Activated CD4-positive, alpha-beta T cell treated with anti-CD3 and anti-CD28 coated beads for 24 hours (primary cell): ENCODE results near the gene GALNT12.

Experiments used
- DNase-seq, 2 donors: peaks; one replicate each; pipeline ENCODE4 v3.0.0-alpha.2; 2020; ENCODE audit warnings: low read depth in 2 of 2

Gene GALNT12

DNA sequence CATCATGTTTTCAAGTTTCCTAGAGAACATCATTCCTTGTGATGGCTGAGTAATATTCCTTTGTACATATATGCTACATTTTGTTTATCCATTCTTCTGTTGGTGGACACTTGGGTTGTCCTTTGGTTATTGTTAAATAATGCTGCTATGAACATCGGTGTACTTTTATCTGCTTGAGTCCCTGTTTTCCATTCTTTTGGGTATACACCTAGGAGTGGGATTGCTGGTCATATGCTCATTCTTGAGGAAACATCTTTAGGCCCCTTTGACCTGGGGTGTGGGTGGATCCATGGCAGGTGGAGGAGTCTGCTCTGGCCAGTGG is 25.3 kb downstream of the GALNT12 start:
- DNase-seq = no peak

DNA sequence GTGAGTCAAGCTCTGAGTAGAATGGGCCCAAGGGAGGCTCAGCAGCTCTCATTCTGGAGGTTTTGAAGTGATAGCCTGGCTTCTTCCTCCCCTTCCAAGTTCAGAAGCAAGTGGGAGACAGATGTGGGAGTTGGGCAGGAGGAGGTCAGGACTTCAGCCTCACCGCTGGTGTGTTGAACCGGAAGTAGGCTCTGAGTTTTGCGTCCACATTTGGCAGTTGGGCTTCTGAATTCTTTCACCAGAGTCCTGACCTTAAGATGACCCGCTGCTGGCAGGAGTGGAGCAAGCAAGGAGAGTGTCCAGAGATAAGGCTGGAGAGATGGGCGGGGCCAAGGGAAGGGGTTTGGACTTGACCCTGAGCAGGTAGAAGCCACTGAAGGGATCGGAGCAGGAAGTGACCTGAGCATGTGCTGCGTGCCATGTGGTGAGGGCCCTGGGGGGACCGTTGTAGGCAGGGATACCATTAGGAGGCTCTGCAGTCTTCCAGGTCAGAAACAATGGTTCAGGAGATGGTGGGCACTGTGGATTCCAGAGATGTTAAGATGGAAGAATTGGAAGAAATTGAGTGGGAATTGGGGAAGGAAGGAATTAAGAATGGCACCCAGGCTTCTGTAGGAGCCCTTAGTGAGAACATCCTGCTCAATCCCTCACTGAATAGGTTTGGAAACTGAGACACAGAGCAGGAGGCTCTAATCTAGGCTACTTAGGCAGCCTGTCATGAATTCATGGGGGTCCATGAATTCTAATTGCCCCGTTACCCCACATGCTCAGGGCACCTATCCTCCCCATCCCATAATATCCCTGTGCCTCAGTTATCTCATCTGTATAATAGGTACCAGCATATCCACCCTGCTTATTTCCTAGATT is 25.9 kb downstream of the GALNT12 start:
- no peak for DNase-seq

DNA sequence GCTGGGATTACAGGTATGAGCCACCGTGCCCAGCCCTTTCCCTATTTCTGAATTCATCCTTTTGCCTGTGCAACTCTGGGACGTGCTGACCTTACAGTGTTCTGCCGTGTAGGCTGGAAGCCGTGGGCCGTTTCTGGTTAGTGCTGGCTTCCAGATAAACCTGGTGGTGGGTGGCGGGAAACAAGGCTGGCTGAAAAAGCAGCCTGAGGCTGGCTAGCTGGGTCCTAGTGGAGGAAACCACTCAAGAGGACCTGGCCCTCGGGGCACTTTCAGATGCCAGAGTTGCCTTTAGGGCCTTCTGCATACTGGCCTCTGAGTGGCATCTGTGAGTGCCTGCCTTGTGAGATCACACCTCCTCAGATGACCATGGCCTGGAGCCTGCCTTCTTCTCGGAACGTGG is 26.9 kb downstream of the GALNT12 start:
- DNase-seq = no peak

DNA sequence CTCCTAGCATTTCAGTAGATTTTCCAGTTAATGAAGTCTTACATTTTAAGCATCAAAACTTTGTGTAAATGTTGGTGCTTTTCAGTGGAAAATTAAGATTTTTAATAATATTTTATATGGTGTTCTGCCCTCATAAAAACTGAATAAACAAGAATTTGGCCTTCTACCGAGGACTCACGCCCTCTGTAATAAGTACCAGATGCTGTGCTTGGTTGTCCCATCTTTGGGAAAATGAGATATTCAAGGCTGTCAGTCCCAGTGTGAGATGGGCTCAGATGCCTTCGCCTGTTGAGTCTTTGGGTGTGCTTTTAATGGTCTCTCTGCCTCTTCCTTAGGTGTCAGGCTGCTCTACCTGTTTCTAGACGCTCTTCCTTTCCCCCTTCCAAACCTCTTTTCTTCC is 28.7 kb downstream of the GALNT12 start:
- DNase-seq = no peak

DNA sequence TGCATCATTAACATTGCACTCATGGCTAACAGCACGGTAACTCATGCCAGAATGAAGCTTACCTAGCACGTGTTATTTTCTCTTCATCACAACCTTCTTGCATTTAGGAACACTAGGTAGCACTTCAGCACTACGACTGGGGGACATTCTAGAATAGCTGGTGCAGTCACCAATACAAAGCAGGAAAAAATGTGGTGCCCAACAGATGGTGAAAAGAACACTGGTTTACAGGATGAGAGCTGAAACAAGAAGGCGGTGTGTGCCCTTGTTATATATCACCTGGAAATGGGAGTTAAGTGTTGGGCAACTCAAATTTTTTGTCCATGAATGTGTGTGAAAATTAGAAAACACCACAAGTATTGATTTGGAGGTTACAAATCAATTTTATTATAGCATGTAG is 30.0 kb downstream of the GALNT12 start:
- DNase-seq = no peak

DNA sequence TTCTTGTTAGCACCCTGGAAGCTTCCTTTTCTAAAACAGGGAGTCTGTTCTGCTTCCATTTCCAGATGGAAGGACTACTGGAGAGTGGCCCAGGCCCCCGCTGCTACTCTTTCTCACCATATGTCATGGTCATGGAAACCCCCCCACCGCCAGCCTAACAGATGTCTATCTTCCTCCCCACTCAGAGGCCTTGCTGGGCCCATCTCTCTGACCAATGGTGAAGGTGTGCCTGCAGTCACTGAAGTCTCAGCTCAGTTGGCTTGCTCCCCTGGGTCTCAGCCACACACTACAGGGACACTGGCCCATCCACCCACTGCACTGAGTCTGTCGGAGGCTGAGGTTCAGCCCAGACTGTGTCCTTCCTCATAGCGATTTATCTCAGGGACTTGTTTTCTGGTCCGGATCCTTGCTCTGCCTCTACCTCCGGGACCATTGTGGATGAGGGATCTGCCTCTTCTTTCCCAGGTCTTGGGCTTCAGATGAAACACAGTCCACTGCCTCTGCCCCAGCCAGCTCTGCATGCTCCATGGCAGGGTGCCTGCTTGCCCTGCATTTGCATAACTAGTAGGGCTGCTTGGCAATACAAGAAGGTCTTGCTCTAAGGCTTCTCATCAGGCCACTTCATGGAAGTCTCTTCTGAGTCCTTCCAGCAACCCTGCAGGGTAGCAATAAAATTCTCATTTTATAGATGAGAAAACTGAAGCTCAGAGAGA is 30.8 kb downstream of the GALNT12 start:
- no peak for DNase-seq

DNA sequence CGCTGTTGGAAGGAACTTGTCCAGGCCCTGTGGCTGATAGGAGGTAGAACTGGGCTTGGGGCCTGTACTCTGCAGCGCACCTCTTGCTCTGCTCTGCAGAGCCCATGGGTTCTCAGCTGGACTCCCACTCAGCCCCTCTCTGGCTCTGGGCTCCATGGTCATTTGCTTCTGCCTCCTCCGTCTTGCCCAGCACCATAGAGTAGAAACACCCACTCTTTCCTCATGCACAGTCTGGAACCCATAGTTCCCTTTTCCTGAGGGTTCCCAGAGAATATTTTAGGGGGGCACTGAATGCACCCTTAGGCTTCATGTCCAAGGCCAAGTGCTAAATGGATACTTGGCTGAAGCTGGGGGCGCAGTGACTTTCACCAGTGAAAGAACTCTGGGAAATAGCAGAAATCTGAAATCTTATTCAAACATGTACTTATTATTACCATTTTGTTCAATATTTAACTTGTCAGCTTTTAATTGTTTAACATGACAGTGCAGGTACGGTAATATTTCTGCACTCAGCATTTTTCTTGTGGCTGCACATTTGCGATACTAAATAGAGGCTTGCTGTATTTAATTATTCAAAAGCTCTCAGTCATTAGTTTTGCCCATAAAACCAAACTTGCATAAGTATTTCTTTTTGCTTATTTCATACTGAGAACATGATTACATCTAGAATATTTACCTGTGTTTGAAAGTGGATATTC is 31.5 kb downstream of the GALNT12 start:
- DNase-seq = no peak

DNA sequence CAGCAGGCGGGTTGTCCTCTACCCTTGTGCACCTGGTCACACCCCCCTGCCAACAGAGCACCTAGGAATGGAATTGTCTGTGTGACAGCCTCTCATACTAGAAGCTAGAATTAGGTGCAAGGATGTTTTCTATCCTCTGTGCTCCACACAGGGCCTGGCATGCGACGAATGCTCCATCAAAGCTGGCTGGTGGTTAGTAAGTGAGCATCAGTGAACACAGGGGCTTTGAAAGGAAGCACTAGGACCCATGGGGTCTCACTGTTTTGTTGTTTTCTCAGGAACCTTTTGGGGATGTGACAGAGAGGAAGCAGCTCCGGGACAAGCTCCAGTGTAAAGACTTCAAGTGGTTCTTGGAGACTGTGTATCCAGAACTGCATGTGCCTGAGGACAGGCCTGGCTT is 32.3 kb downstream of the GALNT12 start:
- DNase-seq = no peak

DNA sequence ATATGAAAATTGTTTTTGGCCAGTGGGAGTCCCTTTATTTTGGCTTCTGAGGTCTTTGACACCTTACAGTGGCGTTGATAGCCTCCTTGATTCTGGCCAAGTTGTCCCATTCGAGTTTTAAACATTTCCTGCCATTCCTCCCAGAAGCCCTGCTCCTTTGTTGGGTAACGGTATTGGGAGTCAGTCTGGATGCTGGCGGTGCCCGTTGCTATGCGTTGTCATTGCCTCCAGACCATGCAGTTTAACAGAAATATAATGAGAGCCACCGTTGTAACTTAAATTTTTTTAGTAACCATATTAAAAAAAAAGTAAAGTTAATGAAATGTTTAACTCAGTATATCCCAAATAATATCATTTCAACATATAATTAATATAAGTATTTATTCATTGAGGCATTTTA is 35.0 kb downstream of the GALNT12 start:
- DNase-seq = no peak

DNA sequence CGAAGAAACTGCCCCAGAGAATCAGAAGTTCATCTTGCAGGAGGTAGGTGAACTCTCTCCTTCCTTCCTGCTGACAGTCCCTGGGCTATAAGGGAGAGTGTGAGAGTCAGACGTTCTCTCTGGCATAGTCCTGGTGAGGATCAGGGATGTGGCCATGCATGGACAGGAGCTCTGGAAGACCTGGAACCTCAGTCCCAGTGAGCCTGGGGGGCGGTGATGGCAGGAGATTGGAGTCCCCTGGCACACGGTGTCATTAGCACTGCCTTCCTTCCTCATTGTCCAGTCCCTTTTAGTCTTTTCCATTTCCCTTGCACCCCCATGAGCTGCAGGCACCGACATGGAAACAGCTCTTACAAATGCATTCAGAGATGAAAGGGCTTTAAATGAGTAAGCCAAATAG is 38.6 kb downstream of the GALNT12 start:
- no peak for DNase-seq

DNA sequence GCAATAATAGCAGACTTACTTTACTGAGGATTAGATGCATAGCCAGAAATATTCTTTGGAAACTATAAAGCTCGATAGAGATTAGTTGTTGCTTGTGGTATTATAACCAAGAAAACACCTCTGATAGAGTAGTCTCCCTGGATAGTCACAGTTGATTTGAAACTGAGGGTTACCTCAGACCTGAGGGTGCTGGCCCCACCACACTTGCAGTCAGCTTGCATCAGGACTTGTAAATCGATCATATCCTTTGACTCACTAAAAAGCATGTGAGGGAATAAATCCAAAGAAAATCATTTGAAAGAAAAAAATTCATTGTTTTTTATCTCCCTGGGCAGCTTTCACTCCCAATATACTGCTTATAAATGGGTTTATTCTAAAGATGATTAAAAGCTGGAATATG is 39.4 kb downstream of the GALNT12 start:
- DNase-seq = no peak

DNA sequence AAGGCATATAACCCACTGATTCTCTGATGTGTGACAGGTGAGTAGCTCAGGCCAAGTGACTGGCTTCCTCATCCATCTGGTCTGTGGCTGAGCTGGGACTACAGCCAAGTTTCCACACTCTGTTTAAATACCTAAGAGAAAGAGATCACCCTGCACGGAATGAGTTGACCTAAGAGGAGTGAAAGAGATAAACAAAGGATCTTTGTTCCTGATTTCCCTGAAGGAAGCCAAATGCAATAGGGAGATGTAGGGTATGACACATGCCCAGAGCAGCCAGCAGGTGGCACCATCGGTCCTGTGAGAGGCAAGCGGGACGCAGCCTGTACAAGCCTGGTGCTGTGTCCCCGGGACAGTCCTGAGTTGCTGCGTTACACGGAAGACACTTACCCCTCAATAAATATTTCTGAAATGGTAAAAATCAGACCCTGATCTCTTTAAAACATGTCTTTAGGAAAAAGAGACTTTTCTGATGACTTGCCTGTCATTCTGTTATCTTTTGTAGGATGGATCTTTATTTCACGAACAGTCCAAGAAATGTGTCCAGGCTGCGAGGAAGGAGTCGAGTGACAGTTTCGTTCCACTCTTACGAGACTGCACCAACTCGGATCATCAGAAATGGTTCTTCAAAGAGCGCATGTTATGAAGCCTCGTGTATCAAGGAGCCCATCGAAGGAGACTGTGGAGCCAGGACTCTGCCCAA is 41.1 kb downstream of the GALNT12 start:
- DNase-seq = peak; percentile 70 to 79

DNA sequence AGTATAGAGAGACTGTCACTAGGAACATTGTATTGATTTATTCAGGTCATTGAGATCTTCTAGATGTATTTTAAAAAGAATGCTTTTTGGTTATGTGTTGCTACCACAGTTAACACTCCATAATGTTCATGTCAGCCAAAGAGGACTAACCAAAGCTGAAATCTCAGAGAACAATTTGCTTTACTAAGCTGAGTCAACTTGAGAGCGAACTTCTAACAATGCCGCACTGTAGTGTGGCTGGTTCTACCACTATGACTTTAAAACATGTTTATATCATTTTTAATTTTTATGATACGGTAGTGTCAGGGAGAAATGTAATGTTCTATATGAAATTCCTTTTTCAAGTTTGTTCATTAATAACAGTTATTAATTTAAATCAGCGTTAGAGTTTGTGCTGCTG is 42.1 kb downstream of the GALNT12 start:
- no peak for DNase-seq

DNA sequence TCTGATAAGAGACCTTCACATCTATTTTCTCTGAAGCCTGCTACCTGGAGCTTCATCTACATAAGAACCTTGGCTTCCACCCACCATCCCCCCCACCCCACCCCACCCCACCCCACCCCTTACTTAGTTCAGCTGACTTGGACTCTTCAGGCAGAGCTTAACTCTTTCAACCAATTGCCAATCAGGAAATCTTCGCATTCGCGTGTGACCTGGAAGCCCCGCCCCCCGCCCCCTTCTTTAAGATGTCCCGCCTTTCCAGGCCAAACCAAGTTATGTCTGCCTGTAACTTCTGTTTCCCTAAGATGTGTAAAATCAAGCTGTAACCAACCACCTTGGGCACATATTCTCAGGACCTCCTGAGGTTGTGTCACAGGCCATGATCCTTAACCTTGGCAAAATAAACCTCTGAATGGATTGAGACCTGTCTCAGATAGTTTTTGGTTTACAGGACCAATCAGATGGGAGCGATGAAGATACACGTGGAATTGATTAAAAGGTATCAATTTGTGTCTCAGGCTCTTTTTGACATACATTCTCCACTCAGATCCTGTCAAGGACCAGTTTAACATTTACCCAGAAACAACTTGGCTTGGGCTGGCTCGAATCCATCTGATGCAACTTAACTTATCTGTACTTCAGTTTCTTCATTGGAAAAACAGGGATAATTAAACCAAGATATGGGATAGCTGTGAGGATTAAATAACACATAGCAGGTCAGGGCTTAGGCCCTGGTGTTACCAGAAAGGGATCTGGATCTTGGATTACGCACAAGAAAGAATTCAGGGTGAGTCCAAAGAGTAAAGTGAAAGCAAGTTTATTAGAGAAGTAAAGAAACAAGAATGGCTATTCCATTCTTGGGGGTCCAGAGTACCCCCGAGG is 43.6 kb downstream of the GALNT12 start:
- DNase-seq = no peak

DNA sequence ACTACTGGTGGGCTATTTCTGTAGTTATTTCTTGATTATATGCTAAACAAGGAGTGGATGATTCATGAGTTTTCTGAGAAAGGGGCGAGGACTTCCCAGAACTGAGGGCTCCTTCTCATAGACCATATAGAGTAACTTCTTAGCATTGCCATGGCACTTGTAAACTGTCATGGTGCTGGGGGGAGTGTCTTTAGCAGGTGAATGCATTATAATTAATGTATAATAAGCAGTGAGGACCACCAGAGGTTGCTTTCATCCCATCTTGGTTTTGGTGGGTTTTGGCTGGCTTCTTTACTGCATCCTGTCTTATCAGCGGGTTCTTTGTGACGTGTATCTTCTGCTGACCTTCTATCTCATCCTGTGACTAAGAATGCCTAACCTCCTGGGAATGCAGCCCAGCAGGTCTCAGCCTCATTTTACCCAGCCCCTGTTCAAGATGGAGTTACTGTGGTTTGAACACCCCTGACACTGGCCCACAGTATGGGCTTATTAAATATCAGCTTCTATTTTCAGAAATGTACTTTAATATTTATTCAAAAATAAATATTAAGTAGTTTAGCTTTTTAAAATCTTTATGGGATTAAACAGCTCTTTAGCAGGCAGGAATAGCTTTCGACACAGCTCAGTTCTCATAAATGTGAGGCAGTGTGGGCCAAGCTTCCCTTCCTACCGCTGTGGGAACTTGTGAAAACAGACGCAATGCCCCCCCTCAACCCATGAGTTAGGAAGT is 44.4 kb downstream of the GALNT12 start:
- DNase-seq = peak in 1 of 2 donors; percentile 14

DNA sequence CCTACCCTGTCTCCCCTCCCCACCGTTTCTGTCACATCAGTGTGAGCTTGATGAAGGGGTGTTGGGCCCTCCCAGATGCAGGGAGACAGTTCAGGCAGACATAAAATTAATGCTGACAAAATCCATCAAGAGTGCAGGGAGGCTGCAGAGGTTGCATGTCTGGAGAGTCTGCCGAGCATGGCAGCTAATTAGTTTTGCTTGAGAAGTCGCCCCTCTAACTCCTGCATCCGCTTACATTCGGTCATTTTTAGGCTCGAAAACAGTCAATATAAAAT is 44.9 kb downstream of the GALNT12 start:
- DNase-seq = no peak

DNA sequence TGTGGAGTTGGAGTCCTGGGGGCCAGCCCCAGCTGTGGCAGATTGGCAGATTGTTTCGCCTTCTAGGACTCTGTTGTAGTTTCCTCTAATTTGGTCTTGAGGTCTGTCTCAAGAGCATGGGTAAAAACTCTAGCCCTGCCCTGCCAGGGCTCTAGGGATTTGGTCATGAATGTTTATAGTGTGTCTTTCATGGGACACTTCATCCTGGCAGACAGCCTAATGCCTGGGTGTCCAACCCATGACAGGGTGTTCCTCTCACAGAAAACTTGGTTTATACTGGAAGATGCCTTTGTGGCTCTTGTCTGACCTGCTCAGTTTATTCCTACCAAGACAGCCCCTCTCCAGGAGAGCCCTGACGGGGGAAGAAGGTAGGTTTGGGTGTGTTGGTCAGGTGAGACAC is 45.5 kb downstream of the GALNT12 start:
- DNase-seq = no peak

DNA sequence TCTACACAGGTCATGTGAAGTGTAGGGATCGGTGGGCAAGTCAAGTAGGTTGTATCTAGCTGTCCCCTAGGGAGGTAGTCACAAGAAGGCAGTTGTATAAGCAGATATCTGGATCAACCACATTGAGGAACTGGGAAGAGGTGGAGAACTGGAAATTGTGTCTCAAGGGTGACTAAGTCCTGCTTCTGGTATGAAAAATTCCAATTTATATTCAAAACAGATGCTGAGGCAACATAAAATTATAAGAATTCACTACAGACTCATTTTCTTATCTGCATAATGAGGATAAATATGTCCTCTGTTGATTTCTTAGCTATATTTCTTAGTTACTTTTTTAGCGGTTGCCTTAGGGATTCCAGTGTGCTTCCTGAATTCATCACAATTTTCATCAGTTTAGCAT is 46.8 kb downstream of the GALNT12 start:
- no peak for DNase-seq

DNA sequence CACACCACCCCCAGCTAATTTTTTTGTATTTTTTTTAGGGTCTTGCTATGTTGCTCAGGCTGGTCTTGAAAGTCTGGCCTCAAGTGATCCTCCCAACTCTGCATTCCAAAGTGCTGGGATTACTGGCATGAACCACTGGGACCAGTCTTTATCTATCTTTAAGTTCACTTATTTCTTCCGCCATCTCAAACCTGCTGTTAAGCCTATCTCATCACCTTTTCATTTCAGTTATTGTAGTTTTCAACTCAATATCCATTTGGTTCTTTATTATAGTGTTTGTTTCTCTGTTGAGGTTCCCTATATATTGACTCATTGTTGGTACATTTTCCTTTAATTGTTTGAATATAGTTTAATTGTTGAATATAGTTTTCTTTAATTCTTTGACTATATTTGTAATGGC is 48.1 kb downstream of the GALNT12 start:
- DNase-seq = no peak

DNA sequence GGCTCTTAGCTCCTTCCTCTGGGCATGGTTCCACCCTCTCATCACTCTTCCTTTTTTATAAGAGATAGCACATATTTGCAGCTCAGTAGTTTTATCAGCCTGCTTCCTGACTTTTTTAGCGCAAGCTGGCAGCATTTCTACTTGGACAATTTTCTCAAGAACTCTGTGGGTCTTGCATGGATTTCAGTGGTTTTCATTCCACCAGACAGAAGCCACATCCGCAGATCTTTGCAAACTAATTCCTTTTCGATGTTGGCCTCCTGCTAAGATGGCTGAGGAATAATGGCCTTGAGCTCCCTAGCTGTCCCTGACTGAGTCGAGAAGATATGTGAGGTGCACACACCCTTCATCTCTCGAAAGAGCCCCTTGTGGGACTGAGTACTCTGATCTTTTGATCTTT is 49.5 kb downstream of the GALNT12 start:
- DNase-seq = no peak

DNA sequence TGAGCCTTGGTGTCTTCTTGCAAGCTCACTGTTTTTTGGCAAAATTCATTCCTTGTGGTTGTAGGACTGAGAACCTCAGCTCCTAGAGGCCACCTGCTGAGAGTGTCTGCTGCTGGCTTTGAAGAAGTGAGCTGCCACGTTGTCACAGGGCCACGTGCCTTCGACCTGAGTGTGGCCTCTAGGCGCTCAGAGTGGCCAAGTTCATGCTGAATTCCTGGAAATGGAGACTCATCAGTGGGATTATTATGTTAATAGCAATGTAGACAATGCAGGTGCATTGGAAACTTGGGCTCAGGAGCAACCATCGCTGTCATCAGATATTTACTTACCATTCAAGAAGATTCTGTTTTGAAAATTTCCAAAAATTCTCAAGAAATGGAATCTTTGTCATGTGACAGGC is 52.5 kb downstream of the GALNT12 start:
- DNase-seq = no peak
